Erythroblast (primary cell): Measurements from ENCODE around the gene PARP12.

ENCODE experiments used
- DNase-seq, 2 experiments: peaks; one replicate each; lab custom pipeline; 2025; lab: John Stamatoyannopoulos, UW
- GATA1 ChIP-seq: IDR thresholded peaks from 2 replicates; pipeline ENCODE4 v1.6.1; 2011; ENCODE audit warnings: low read depth, mild to moderate bottlenecking, control low read depth, low read length, moderate library complexity
- POLR2A ChIP-seq: IDR thresholded peaks from 2 replicates; pipeline ENCODE4 v1.6.1; 2011; ENCODE audit warnings: mild to moderate bottlenecking, low read length

Gene PARP12

GRCh38 chr7:140069298-140069949 lies 6.7 kb upstream of the PARP12 start:
- TF ChIP-seq POLR2A (no peak), GATA1 (no peak)
- DNase-seq, result no peak

- TF ChIP-seq POLR2A (no peak), GATA1 (no peak)
- DNase-seq, result no peak
Measured at GRCh38 chr7:140068033-140068432, 5.3 kb upstream of the PARP12 start.

GRCh38 chr7:140067052-140067451 lies 4.3 kb upstream of the PARP12 start:
- TF ChIP-seq POLR2A (no peak), GATA1 (no peak)
- DNase-seq, result no peak

GRCh38 chr7:140062118-140062527 lies 628 bp downstream of the PARP12 start:
- DNase-seq, result peak; percentile 50 to 61
- TF ChIP-seq POLR2A (no peak), GATA1 (no peak)

GRCh38 chr7:140061607-140061930 lies 1.2 kb downstream of the PARP12 start:
- TF ChIP-seq POLR2A (no peak), GATA1 (no peak)
- no peak for DNase-seq

GRCh38 chr7:140060788-140061606 lies 1.8 kb downstream of the PARP12 start:
- peak; percentile 43 for TF ChIP-seq POLR2A
- TF ChIP-seq GATA1, result no peak
- peak; percentile 83 to 89 for DNase-seq

GRCh38 chr7:140060243-140060630 lies 2.5 kb downstream of the PARP12 start:
- TF ChIP-seq POLR2A (no peak), GATA1 (no peak)
- peak in 1 of 2 experiments; percentile 50 for DNase-seq

GRCh38 chr7:140059273-140060242 lies 3.2 kb downstream of the PARP12 start:
- peak; percentile 95 to 96 for DNase-seq
- peak; percentile 61 for TF ChIP-seq GATA1
- TF ChIP-seq POLR2A, result peak; percentile 15

- TF ChIP-seq GATA1 (no peak), POLR2A (no peak)
- no peak for DNase-seq
Measured at GRCh38 chr7:140058517-140058916, 4.2 kb downstream of the PARP12 start.

GRCh38 chr7:140057143-140057535 lies 5.6 kb downstream of the PARP12 start:
- TF ChIP-seq GATA1 (no peak), POLR2A (no peak)
- DNase-seq, result no peak

- DNase-seq, result no peak
- no peak for TF ChIP-seq GATA1
- TF ChIP-seq POLR2A, result no peak
Measured at GRCh38 chr7:140056431-140057142, 6.2 kb downstream of the PARP12 start.

- DNase-seq, result no peak
- TF ChIP-seq POLR2A, result no peak
- no peak for TF ChIP-seq GATA1
Measured at GRCh38 chr7:140055833-140056232, 6.9 kb downstream of the PARP12 start.

- TF ChIP-seq GATA1 (no peak), POLR2A (no peak)
- no peak for DNase-seq
Measured at GRCh38 chr7:140054751-140055150, 8.0 kb downstream of the PARP12 start.
